Fibroblast of mammary gland (primary cell): Measurements from ENCODE around the gene MACROH2A2.
A peak's percentile ranks its signal among the peaks of the same experiment; 100 is the strongest.

Source experiments
- DNase-seq: peaks from one replicate; pipeline ENCODE4 v3.0.0-alpha.2; 2010; ENCODE audit warnings: low read depth
- H3K4me3 ChIP-seq: 2 replicates; pipeline ENCODE4 v1.5.1; 2011; ENCODE audit warnings: low read depth, mild to moderate bottlenecking, low read length, moderate library complexity; ENCODE audit not compliant: control insufficient read depth
- TF ChIP-seq, protein P1 (sequence below): conservative IDR thresholded peaks from 2 replicates; pipeline ENCODE4 v1.5.1; 2011; ENCODE audit warnings: low read depth, low read length, inconsistent platforms; ENCODE audit not compliant: control insufficient read depth, insufficient read depth

The MACROH2A2 gene

DNA sequence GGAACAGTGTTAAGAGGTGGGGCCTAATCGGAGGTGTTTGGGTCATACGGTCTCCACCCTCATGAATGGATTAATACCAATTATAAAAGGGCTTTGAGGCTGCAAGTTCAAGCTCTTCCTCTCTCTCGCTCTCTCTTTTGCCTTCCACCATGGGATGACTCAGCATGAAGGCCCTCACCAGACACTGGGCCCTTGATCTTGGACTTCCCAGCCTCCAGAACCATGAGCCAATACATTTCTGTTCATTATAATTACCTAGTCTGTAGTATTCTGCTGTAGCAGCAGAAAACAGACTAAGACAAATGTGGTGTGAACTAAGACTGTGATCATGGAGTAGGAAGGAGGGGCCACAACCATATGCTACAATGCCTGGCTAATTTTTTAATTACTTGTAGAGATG is 72.3 kb downstream of the MACROH2A2 start:
- TF ChIP-seq, protein P1, sequence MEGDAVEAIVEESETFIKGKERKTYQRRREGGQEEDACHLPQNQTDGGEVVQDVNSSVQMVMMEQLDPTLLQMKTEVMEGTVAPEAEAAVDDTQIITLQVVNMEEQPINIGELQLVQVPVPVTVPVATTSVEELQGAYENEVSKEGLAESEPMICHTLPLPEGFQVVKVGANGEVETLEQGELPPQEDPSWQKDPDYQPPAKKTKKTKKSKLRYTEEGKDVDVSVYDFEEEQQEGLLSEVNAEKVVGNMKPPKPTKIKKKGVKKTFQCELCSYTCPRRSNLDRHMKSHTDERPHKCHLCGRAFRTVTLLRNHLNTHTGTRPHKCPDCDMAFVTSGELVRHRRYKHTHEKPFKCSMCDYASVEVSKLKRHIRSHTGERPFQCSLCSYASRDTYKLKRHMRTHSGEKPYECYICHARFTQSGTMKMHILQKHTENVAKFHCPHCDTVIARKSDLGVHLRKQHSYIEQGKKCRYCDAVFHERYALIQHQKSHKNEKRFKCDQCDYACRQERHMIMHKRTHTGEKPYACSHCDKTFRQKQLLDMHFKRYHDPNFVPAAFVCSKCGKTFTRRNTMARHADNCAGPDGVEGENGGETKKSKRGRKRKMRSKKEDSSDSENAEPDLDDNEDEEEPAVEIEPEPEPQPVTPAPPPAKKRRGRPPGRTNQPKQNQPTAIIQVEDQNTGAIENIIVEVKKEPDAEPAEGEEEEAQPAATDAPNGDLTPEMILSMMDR: no peak
- DNase-seq: no peak
- no peak overlapping the region for H3K4me3 ChIP-seq

DNA sequence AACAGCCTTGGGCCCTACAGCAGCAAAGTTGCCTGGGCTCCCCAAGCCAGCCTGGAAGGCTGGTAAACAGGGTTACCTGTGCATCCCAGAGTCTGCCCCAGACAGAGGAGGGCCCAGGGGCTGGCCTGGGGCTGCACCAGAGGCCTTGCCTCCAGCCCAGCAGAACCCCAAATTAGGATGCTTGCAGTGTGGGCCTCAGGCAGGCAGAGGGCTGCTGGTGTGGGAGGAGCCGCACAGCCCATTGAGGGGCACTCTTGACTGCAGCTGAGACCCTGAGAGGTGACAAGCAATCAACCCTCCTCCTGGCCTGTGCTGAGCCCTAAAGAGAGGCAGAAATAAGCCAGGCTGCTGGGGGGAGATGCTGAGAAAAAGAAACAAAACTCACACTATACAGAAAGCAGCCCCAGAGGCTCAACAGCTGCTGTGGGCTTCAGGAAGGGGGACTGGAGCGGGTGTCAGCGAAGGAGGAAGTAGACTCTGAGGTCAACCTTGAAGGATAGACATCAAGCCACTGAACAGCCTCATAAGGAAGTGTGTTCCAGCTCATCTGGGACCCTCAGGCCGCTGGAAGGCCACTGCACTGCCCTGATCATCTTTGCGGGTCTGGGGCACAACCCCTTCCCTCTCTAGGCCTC is 73.4 kb downstream of the MACROH2A2 start:
- H3K4me3 ChIP-seq: no peak overlapping the region
- TF ChIP-seq, protein P1: no peak
- DNase-seq: no peak

DNA sequence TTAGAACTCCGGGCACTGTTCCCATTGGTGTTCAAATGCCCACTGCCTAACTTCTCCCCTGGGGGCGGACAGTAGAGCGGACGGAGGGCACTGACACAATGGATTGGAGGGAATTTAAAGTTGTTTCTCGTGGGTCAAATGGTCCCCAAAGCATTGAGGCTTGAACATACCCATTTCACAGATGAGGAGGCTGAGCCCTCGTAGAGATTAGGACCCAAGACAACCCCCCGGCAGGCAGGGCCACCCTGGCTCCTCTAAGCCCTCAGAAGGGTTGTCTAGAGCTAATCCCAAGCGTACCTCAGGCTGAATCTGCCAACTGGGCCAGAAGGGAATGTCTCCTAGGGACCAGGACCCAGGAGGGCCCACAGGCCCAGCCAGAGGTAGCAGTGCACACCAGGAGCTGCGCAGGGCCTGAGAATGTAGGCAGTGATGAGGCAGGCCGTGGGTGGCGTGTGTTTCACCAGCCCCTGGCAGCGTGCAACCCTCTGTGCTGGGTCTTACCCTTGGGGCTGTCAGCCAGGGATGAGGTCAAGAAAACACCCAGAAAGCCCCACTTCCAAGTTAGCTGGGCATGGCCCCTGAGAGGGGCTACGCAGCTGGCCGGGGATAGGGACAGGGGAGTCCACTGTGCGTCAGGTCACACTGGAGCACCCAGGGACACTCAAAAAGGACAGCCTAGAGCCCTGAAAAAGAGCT is 74.2 kb downstream of the MACROH2A2 start:
- TF ChIP-seq, protein P1: no peak
- DNase-seq: no peak
- no peak overlapping the region for H3K4me3 ChIP-seq

DNA sequence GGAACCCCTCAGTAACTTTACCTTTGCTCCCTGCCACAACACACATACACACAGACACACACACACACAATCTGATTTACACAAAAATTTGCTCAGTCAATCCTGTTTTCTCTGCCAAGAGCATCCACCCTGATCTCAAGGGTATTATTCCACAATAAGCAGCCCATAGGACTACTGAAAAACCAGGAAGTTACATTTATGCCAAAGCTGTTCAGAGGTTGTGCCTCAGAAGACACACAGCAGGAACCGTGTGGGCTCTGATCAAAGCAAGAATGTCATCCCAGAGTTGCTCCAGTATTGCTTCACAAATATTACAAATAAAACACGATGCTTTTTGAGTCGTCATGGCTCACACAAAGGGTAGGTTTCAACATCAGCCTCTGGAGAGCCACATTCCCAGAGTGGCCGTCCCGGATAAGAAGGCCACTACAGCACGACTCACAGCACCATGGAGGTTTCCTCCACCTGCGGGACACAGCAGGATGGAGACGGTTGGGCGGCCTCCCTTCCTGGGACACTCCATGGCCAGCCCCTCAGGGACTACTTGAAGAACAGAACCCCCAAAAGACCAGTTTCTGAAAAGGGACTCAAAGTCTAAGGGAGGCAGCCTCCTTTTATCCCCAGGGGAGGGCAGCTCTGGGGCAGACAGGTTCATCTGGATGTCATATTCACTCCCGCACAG is 78.4 kb downstream of the MACROH2A2 start:
- DNase-seq: peak; percentile 90
- TF ChIP-seq, protein P1: no peak
- H3K4me3 ChIP-seq: peak overlapping the region; percentile 71

DNA sequence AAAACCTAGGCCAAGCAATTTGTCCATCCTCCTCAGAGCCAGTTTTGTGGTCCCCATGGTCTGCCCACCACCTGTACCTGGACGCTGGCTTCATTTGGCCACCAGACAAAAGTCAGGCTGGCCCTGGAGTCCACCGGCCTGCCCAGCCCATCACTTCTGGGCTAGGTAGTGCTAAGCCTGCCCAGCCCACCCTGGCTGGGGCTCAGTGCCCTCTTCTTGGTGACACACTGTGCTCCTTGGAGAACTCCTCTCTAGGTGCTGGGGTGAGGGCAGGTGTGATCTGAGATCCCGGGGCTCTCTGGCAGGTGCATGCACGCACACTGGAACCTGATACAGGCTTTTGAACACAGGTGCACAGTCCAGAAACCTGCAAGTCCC is 78.9 kb downstream of the MACROH2A2 start:
- no peak for DNase-seq
- TF ChIP-seq, protein P1: no peak
- peak overlapping the region; percentile 71 for H3K4me3 ChIP-seq

DNA sequence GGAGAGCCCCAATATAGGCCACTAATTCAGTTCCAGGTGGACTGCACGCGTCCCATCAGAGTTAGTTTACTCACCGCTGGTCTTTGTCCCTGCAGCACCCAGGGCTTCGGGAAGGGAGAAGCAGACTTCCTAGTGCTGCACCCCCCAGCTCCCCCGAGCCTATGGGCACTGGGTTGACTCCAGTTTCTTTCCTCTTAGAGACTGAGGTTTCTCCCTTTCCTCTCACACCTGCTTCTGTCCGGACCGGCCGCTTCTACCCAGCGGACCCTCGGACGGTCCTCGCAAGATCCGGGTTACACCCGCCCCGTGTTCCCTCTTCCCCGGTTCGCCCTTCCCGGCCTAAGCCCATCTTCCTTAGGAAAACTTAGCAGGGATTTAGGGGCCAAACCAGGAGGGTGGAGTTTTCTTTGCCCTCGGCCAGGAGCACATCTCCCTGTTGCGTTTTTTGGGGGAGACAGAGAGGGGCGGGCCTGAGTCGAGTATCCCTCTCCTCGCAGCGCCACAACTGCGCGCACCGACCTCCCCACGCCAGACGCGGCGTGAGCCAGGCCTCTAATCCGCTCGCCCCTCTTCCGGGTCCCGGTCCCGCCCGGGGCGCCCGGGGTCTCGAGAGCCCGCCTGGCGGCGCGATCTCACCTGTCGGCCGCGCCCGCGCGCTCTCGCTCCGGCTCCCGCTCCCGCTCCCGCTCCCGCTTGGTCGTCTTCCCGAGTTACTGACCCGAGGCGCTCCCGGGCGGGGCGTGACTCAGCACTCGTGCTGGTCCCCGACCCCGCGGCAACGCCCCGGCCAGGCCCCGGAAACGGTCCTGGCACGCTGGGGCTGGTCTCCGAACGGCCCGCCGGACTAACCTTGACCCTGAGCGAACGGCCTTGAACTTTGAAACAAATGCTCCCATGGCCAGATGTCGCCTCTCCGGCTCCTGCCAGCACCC is 79.7 kb downstream of the MACROH2A2 start, which contains the start of gene AIFM2:
AIFM2 (minus strand) TSS at position 728 of the 932 bp plus-strand sequence. CDS start 8,741 bp downstream, outside the sequence.
- DNase-seq: peak; percentile 63
- H3K4me3 ChIP-seq: peak within 1 kb of the TSS; percentile 71
- TF ChIP-seq, protein P1: no peak
